ENCODE measurements around the gene ENAM. TPM values are rescaled to one million over a fixed set of nuclear protein-coding genes. Genes with fewer than 3 reads are reported as not detected.
"Not testable (repeated sequence)": the region's sequence is repeated elsewhere in the genome, so short reads cannot be mapped to it uniquely, and the experiment has no call there.

ENAM gene
- total RNA-seq, 1 donor from 2014 or later, result 0.05 TPM

GRCh38 chr4:70676554-70677090 is 48.1 kb downstream of the ENAM start:
- Mint-ChIP-seq H3K27me3 (peaks cover 3% of the 10 kb centered on the region), H3K4me3 (ENCODE audit: low read depth) (no peak overlapping the region), H3K4me1 (ENCODE audit: low read depth) (no peaks in the 10 kb centered on the region), H3K36me3 (ENCODE audit: insufficient read depth) (no peaks in the 10 kb centered on the region), H3K9me3 (ENCODE audit: low read depth) (no peaks in the 10 kb centered on the region), H3K27ac (no peak overlapping the region)
- DNase-seq (ENCODE audit: low spot score, unreplicated experiment), result no peak
- TF ChIP-seq CTCF (IDR thresholded peaks at IDR 0.05; ENCODE audit: unreplicated experiment), result no peak

- peaks cover 3% of the 10 kb centered on the region for H3K27me3 Mint-ChIP-seq
- no peak for TF ChIP-seq CTCF (IDR thresholded peaks at IDR 0.05; ENCODE audit: unreplicated experiment)
- no peaks in the 10 kb centered on the region for H3K9me3 Mint-ChIP-seq (ENCODE audit: low read depth)
- H3K4me1 Mint-ChIP-seq (ENCODE audit: low read depth), result no peaks in the 10 kb centered on the region
- H3K27ac Mint-ChIP-seq, result no peak overlapping the region
- DNase-seq (ENCODE audit: low spot score, unreplicated experiment), result no peak
- H3K4me3 Mint-ChIP-seq (ENCODE audit: low read depth), result no peak overlapping the region
- no peaks in the 10 kb centered on the region for H3K36me3 Mint-ChIP-seq (ENCODE audit: insufficient read depth)
These were observed 49.9 kb downstream of the ENAM start for GRCh38 chr4:70678383-70678999.

- Mint-ChIP-seq H3K36me3 (ENCODE audit: insufficient read depth) (no peaks in the 10 kb centered on the region), H3K9me3 (ENCODE audit: low read depth) (no peaks in the 10 kb centered on the region), H3K27ac (no peak overlapping the region), H3K4me1 (ENCODE audit: low read depth) (no peaks in the 10 kb centered on the region), H3K27me3 (no peaks in the 10 kb centered on the region), H3K4me3 (ENCODE audit: low read depth) (no peak overlapping the region)
- TF ChIP-seq CTCF (IDR thresholded peaks at IDR 0.05; ENCODE audit: unreplicated experiment), result no peak
- no peak for DNase-seq (ENCODE audit: low spot score, unreplicated experiment)
These were observed 52.4 kb downstream of the ENAM start for GRCh38 chr4:70680934-70681333.

- Mint-ChIP-seq H3K27ac (no peak overlapping the region), H3K36me3 (ENCODE audit: insufficient read depth) (no peaks in the 10 kb centered on the region), H3K27me3 (no peaks in the 10 kb centered on the region), H3K4me1 (ENCODE audit: low read depth) (no peaks in the 10 kb centered on the region), H3K4me3 (ENCODE audit: low read depth) (no peak overlapping the region), H3K9me3 (ENCODE audit: low read depth) (no peaks in the 10 kb centered on the region)
- no peak for DNase-seq (ENCODE audit: low spot score, unreplicated experiment)
- no peak for TF ChIP-seq CTCF (IDR thresholded peaks at IDR 0.05; ENCODE audit: unreplicated experiment)
These were observed 53.2 kb downstream of the ENAM start for GRCh38 chr4:70681704-70682103.

GRCh38 chr4:70682142-70682541 is 53.6 kb downstream of the ENAM start:
- H3K36me3 Mint-ChIP-seq (ENCODE audit: insufficient read depth); H3K27ac Mint-ChIP-seq; H3K4me1 Mint-ChIP-seq (ENCODE audit: low read depth); H3K4me3 Mint-ChIP-seq (ENCODE audit: low read depth); DNase-seq (ENCODE audit: low spot score, unreplicated experiment); H3K27me3 Mint-ChIP-seq; H3K9me3 Mint-ChIP-seq (ENCODE audit: low read depth): not testable (repeated sequence)

GRCh38 chr4:70687392-70687791 is 58.8 kb downstream of the ENAM start:
- no peaks in the 10 kb centered on the region for H3K27me3 Mint-ChIP-seq

More at GRCh38 chr4:70687392-70687791, 58.8 kb downstream of the ENAM start:
- peak overlapping the region; percentile 97 for H3K4me3 Mint-ChIP-seq (ENCODE audit: low read depth)
- H3K27ac Mint-ChIP-seq, result peak overlapping the region; percentile 100
- H3K4me1 Mint-ChIP-seq (ENCODE audit: low read depth), result peaks cover 24% of the 10 kb centered on the region
- TF ChIP-seq CTCF (IDR thresholded peaks at IDR 0.05; ENCODE audit: unreplicated experiment), result no peak
- H3K9me3 Mint-ChIP-seq (ENCODE audit: low read depth), result no peaks in the 10 kb centered on the region
- peaks cover 6% of the 10 kb centered on the region for H3K36me3 Mint-ChIP-seq (ENCODE audit: insufficient read depth)
- no peak for DNase-seq (ENCODE audit: low spot score, unreplicated experiment)

All from progenitor cell of endocrine pancreas (in vitro differentiated cells).